RWPE1 (cell line): ENCODE results near the gene TRAF6.

Experiments used
- CTCF ChIA-PET: fragments of 350-600 bp; sonication (Branson Sonifier 250); formaldehyde crosslinking; extraction: SDS; loops from one replicate; lab custom pipeline; 2021; lab: Yijun Ruan, JAX
- POLR2A ChIA-PET: fragments of 400-600 bp; formaldehyde crosslinking; extraction: SDS; loops from one replicate; lab custom pipeline; 2020; ENCODE audit warnings: antibody characterized with exemption; ENCODE audit not compliant: low non-redundant PET; lab: Yijun Ruan, JAX
- DNase-seq: peaks from one replicate; pipeline ENCODE4 v3.0.0; 2012; ENCODE audit warnings: low spot score
- H3K27ac ChIP-seq: fragments of 450-650 bp; 2 replicates; pipeline ENCODE4 v1.5.1; 2017
- CTCF ChIP-seq: fragments of 450-650 bp; conservative IDR thresholded peaks from 2 replicates; pipeline ENCODE4 v1.5.1; 2017; ENCODE audit warnings: low read depth, mild to moderate bottlenecking

TRAF6 gene

GRCh38 chr11:36469881-36470802 is 39.9 kb downstream of the TRAF6 start:
- no peak overlapping the region for H3K27ac ChIP-seq
- CTCF ChIA-PET, result no interaction called here
- POLR2A ChIA-PET, result no interaction called here
- DNase-seq, result no peak
- no peak for TF ChIP-seq CTCF

GRCh38 chr11:36469063-36469462 is 41.0 kb downstream of the TRAF6 start:
- CTCF ChIA-PET, result no interaction called here
- no peak overlapping the region for H3K27ac ChIP-seq
- TF ChIP-seq CTCF, result no peak
- DNase-seq, result no peak
- POLR2A ChIA-PET, result no interaction called here

- no peak for DNase-seq
- POLR2A ChIA-PET, result no interaction called here
- no peak overlapping the region for H3K27ac ChIP-seq
- CTCF ChIA-PET, result interaction anchor here (0.6 to 1.3 kb wide), 3 partner anchors 161 to 211 kb away, joined by 3 to 4 read pairs (median 3); no protein-coding TSS in a partner anchor
- TF ChIP-seq CTCF, result no peak
Measured at GRCh38 chr11:36467916-36468315, 42.2 kb downstream of the TRAF6 start.

- TF ChIP-seq CTCF, result no peak
- POLR2A ChIA-PET, result no interaction called here
- no peak overlapping the region for H3K27ac ChIP-seq
- CTCF ChIA-PET, result interaction anchor here (1.1 kb wide), 1 partner anchor 232 kb away, joined by 4 read pairs; no protein-coding TSS in a partner anchor
- DNase-seq, result no peak
Measured at GRCh38 chr11:36467012-36467411, 43.1 kb downstream of the TRAF6 start.

- CTCF ChIA-PET, result interaction anchor here (0.6 to 1.8 kb wide), 2 partner anchors 26 to 27 kb away, joined by 3 to 4 read pairs; no protein-coding TSS in a partner anchor
- POLR2A ChIA-PET, result interaction anchor here (0.7 kb wide), 1 partner anchor 13 kb away, joined by 3 read pairs; no protein-coding TSS in a partner anchor
- no peak overlapping the region for H3K27ac ChIP-seq
- DNase-seq, result no peak
- TF ChIP-seq CTCF, result no peak
Measured at GRCh38 chr11:36465449-36466163, 44.5 kb downstream of the TRAF6 start.

- ChIA-PET POLR2A (no interaction called here), CTCF (interaction anchor here (0.6 to 1.8 kb wide), 3 partner anchors 14 to 28 kb away, joined by 3 to 4 read pairs (median 3); no protein-coding TSS in a partner anchor)
- DNase-seq, result no peak
- no peak for TF ChIP-seq CTCF
- H3K27ac ChIP-seq, result no peak overlapping the region
Measured at GRCh38 chr11:36464720-36465119, 45.4 kb downstream of the TRAF6 start.
